NCI-H345 treated with DMSO at 0.1 percent for 48 hours (cell line): Measurements from ENCODE around the gene ACBD6.
"Not testable (repeated sequence)": the region's sequence is repeated elsewhere in the genome, so short reads cannot be mapped to it uniquely, and the experiment has no call there.

Source experiments
- DNase-seq: peaks from one replicate; lab custom pipeline; 2025; ENCODE audit not compliant: unreplicated experiment; lab: John Stamatoyannopoulos, UW

ACBD6 gene

DNA sequence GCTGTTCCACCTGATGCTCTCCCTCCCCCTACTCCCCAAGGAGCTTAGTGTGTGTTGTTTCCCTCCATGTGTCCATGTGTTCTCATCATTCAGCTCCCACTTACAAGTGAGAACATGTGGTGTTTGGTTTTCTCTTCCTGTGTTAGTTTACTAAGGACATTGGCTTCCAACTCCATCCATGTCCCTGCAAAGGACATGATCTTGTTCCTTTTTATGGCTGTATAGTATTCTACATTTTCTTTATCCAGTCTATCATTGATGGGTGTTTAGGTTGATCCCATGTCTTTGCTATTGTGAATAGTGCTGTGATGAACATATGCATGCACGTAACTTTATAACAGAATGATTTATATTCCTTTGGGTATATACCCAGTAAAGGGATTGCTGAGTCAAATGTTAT is 81.2 kb downstream of the ACBD6 start:
- not testable (repeated sequence) for DNase-seq

DNA sequence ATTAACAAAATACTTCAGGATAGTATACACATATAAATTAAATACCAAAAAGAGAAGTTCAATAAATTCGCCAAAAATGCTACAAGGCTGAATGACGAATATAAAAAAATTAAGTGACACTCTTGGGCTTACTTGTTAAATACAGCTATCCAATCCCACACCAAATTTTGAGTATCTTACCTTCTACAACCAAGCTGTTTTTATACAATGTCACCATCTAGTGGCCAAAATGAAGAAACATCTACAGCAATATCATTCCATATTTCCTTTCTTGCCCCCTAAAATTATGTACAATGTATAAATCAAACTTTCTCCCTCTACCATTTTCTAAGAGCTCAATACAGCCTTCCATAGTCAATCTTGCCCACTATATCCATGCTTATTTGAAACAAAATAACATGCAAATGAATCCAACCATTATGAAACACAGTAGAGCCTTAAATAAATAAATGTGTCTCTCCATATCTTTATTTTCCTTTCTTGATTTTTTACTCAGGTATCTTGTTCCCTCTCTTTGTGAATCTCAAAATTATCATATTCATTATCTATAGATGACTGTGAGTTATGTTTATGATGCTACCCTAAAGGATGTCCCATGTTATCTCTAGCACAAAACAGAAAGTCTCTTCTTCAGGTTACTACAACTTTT is 86.3 kb downstream of the ACBD6 start:
- DNase-seq = peak; percentile 61

GRCh38 chr1:180415236-180415848 is 87.0 kb downstream of the ACBD6 start:
- DNase-seq = no peak

GRCh38 chr1:180412583-180412982 is 89.8 kb downstream of the ACBD6 start:
- DNase-seq = no peak

GRCh38 chr1:180408128-180408527 is 94.2 kb downstream of the ACBD6 start:
- DNase-seq = not testable (repeated sequence)

DNA sequence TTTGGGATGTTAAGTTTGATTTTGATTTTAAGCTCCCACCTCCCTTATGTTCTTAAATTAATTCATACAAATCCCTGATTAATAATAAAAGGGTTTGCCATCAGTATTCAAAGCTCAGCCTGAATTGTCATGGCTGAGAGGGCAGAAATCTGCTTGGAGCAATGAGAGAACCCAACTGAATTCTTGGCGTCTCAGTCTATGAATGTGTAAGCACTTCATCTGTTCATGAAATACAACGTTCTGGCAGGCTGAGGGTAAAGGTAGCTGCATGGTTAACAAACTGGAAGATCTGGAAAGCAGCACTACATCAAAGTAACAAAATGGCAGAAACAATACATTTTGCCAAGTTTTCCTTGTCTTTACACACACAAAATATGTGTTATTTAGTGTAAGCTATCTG is 95.3 kb downstream of the ACBD6 start:
- DNase-seq = no peak

- DNase-seq = no peak
Observed at GRCh38 chr1:180402551-180402950, 99.8 kb downstream of the ACBD6 start.

GRCh38 chr1:180402001-180402400 is 100.4 kb downstream of the ACBD6 start:
- DNase-seq = no peak

DNA sequence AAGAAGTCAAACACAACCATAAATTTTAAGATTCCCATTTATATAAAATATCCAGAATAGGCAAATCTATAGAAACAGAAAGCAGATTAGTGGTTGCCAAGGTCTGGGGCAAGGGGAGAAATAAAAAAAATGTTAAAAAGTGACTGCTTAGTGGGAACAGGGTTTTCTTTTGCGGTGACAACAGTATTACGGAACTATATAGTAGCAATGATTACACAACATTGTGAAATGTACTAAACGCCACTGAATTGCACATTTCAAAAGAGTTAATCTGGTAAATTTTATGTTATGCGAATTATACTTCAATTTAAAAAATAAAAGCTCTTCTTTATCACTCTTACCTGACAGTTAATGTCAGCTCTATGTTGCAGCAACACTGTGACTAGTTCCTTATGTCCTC is 105.2 kb downstream of the ACBD6 start:
- DNase-seq = no peak

GRCh38 chr1:180392427-180393145 is 109.8 kb downstream of the ACBD6 start:
- DNase-seq = no peak

- DNase-seq = no peak
Observed at GRCh38 chr1:180392020-180392419, 110.4 kb downstream of the ACBD6 start.

DNA sequence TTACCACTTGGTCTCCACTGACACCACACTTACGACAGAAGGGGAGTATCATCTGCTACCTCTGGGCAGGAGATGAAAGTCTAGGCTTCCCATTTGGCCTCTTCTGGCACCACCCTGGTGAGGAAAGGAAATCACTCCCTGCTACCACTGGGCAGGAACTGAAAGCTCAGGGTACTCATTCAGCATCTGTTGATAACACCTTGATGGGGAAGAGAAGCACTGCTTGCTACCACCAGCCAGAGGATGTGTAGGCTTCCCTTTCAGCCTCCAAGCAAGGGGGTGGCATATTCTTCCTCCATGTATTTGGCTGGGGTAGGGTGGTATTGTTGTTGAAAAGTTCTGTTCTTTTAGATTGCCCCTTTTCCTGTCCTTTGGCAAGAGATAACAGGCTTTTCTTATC is 115.0 kb downstream of the ACBD6 start:
- DNase-seq = no peak

- no peak for DNase-seq
Observed at GRCh38 chr1:180386745-180387367, 115.5 kb downstream of the ACBD6 start.

GRCh38 chr1:180385144-180385543 is 117.2 kb downstream of the ACBD6 start:
- no peak for DNase-seq

DNA sequence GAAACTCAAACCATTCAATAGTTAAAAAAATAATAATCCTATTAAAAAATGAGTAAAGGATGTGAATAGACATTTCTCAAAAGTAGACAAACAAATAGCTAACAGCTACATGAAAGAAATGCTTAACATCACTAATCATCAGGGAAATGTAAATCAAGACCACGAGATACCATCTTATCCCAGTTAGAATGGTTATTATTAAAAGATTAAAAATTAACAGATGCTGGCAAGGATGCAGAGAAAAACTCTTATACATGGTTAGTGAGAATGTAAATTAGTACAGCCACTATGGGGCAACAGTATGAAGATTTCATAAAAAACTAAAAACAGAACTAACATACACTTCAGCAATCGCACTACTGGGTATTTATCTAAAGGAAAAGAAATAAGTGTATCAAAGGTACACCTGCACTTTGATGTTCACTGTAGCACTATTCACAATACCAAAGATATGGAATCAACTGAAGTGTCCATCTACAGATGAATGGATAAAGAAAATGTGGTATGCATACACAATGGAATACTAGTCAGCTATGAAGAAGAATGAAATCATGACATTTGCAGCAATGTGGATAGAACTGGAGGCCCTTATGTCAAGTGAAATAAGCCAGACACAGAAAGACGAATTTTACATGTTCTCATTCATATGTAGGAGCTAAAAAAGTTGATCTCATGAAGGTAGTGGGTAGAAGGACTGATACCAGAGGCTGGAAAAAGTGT is 117.9 kb downstream of the ACBD6 start:
- no peak for DNase-seq

GRCh38 chr1:180382326-180383115 is 119.9 kb downstream of the ACBD6 start:
- no peak for DNase-seq

GRCh38 chr1:180381184-180381580 is 121.2 kb downstream of the ACBD6 start:
- no peak for DNase-seq

- no peak for DNase-seq
Observed at GRCh38 chr1:180380259-180381183, 121.9 kb downstream of the ACBD6 start.

DNA sequence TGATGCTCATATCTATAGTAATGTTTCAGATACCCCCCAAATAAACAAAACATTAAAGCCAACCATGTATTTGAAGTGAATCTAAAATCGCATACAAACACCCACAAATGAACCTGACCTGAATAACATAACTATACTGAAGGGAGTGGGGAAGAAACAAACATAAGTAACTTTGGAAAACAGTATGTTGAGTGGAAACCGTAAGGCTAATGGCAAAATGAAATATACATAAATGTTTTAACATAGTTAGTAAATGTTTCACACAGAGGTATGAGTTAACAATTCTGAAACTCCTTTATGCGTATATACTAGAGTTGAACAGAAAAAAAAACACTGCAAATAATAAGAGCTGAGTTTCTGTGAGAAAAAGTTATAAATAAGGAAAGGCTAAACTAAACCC is 125.6 kb downstream of the ACBD6 start:
- DNase-seq = no peak
